22Rv1 (cell line): ENCODE results near the gene RTN4R.

Source experiments
- ZFX ChIP-seq: fragments of 450-650 bp; IDR thresholded peaks from 2 replicates; pipeline ENCODE4 v1.6.1; 2017; ENCODE audit warnings: antibody characterized with exemption, borderline replicate concordance
- TF ChIP-seq, protein P1 (sequence below): fragments of 450-650 bp; IDR thresholded peaks from 2 replicates; pipeline ENCODE4 v1.5.1; 2017; ENCODE audit warnings: mild to moderate bottlenecking

DNA sequence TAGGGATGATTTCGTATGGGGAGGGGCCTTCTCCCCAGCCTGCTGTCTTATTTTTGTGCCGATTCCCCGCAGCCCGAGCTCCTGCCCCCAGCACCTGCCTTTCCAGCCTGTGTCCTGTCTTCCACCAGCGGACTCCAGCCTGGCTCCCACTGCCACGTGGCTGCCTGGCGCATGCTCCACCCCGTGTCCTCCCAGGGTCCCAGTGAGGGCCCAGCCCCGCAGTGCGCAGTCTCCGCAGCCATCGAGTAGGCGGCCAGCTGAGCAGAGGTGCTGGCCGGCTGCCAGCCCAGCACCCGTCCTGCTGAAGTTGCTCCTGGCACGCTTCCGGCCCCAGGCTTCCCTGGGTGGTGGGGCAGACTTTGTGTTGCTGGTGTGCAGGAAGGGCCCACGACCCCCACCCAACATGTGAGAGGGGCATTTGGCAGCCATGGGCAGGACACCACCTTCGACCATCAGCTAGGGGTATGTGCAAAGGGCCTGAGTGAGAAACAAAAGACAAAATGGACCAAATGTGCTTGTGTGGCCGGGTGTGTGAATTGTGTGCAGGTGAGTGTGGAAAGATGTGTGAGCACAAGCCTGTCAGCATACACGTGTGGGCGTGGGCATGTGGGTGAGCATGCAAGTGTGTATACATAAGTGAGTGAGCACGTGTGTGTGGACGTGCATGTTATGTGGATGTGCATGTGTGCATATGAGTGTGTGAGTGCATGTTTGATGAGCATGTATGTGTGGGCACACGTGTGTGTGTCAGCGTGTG is 55.9 kb downstream of the RTN4R start:
- TF ChIP-seq, protein P1, sequence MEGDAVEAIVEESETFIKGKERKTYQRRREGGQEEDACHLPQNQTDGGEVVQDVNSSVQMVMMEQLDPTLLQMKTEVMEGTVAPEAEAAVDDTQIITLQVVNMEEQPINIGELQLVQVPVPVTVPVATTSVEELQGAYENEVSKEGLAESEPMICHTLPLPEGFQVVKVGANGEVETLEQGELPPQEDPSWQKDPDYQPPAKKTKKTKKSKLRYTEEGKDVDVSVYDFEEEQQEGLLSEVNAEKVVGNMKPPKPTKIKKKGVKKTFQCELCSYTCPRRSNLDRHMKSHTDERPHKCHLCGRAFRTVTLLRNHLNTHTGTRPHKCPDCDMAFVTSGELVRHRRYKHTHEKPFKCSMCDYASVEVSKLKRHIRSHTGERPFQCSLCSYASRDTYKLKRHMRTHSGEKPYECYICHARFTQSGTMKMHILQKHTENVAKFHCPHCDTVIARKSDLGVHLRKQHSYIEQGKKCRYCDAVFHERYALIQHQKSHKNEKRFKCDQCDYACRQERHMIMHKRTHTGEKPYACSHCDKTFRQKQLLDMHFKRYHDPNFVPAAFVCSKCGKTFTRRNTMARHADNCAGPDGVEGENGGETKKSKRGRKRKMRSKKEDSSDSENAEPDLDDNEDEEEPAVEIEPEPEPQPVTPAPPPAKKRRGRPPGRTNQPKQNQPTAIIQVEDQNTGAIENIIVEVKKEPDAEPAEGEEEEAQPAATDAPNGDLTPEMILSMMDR: no peak
- TF ChIP-seq ZFX: no peak
